ENCODE data around the gene MPO. TPM values are rescaled to one million over a fixed set of nuclear protein-coding genes. Genes with fewer than 3 reads are reported as not detected.

Gene MPO
- polyA plus RNA-seq, 2 of the 4 experiments (the other 2 are of a cell fraction): not detected

DNA sequence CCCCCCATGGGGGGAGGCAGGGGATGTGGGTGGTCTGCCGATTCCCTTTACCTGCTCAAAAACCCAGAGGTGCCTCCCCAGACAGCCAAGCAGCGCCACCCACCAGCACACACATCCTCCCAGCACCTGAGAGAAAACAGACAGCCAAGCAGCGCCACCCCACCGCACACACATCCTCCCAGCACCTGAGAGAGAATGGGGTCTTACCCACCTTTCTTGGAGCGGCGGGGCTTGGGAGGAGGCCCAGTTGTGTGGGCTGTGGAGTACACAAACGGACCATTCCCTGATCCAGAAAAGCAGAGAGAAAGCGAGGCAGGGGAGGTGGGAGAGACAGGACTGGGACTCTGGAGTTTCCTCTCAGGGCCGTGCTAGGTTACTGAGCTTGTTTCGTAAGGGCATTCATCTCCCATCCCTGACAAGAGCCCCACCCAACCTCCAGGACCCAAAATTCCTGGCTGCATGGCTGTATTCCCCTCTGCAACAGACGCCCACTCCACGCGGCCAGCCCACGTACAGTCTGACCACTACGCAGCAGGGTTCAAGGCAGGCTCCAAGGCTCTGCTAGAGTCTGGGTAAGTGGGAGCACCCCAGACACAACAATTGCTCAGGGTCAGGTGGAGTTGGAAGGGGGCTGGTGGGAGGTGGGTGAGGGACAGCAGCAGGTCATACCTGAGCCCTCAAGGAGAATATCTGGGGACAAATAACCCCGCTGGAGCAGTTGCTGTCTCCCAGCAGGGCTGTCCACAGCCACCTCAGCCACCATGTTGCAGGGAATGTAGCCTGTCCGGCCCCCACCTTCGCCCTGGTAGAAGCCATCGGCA is 25.6 kb upstream of the MPO start:
- ChIA-PET CTCF (interaction anchor here (0.8 to 11.3 kb wide), 5 partner anchors 11 to 141 kb away, joined by 3 to 165 read pairs (median 23); no protein-coding TSS in a partner anchor), POLR2A (no interaction called here)
- no peaks in the 10 kb centered on the region for H3K4me1 ChIP-seq
- no peak overlapping the region for H3K4me3 ChIP-seq
- TF ChIP-seq RARB (CRISPR knock-in tag; IDR thresholded peaks at IDR 0.05) (no peak), CHD4 (IDR thresholded peaks at IDR 0.05; ENCODE audit: borderline replicate concordance) (no peak), MYC (IDR thresholded peaks at IDR 0.05; ENCODE audit: borderline replicate concordance, low read length) (no peak), NR3C1 (IDR thresholded peaks at IDR 0.05) (no peak), EHF (CRISPR knock-in tag; IDR thresholded peaks at IDR 0.05) (no peak), ZSCAN20 (CRISPR knock-in tag; IDR thresholded peaks at IDR 0.05) (no peak), KDM5A (IDR thresholded peaks at IDR 0.05) (no peak), POLR2A (IDR thresholded peaks at IDR 0.05; ENCODE audit: low read length) (no peak), KDM1A (IDR thresholded peaks at IDR 0.05; ENCODE audit: low read depth) (no peak), GATA3 (IDR thresholded peaks at IDR 0.05; ENCODE audit: borderline replicate concordance) (no peak), HOXA7 (CRISPR knock-in tag; IDR thresholded peaks at IDR 0.05) (no peak), SREBF2 (IDR thresholded peaks at IDR 0.05) (no peak), ZC3H11A (IDR thresholded peaks at IDR 0.05) (no peak), JUNB (IDR thresholded peaks at IDR 0.05) (no peak), ESRRA (IDR thresholded peaks at IDR 0.05; ENCODE audit: borderline replicate concordance, low read length) (no peak)
- TF ChIP-seq, protein P1, sequence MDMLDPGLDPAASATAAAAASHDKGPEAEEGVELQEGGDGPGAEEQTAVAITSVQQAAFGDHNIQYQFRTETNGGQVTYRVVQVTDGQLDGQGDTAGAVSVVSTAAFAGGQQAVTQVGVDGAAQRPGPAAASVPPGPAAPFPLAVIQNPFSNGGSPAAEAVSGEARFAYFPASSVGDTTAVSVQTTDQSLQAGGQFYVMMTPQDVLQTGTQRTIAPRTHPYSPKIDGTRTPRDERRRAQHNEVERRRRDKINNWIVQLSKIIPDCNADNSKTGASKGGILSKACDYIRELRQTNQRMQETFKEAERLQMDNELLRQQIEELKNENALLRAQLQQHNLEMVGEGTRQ (IDR thresholded peaks at IDR 0.05): no peak
- TF ChIP-seq, protein P2, sequence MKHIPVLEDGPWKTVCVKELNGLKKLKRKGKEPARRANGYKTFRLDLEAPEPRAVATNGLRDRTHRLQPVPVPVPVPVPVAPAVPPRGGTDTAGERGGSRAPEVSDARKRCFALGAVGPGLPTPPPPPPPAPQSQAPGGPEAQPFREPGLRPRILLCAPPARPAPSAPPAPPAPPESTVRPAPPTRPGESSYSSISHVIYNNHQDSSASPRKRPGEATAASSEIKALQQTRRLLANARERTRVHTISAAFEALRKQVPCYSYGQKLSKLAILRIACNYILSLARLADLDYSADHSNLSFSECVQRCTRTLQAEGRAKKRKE (CRISPR knock-in tag; IDR thresholded peaks at IDR 0.05; ENCODE audit: low read depth): no peak
- no peak for ATAC-seq
- 50% methylated on average over 17 of the region's 19 CpGs for WGBS (ENCODE audit: missing lambda C conversion rate)
- no peak overlapping the region for H3K27ac ChIP-seq
- H3K9me3 ChIP-seq: no peaks in the 10 kb centered on the region
- no peak for DNase-seq (ENCODE audit: low read depth in 1 of 2, low spot score in 1 of 2)
- no peak overlapping the region for H3K4me2 ChIP-seq
- FAIRE-seq: no peak

DNA sequence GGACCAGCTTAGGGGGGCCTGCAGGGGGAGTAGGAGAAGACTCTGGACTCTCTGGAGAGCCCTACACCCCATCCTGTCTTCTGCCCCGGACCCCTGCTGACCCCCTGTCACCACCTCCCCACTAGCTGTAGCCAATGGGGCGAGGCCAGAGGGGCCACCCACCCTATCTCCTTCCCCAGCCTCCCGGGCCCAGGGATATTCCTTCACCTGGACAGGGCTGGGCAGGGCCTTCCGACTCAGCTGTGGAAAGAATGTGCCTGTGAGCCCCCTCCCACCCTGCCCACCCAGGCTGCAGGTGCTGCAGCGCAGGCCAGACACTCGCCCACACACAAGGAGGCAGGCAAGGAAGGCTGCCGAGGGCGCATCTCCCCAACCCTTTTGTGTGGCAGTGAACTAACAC is 24.9 kb upstream of the MPO start:
- 60% methylated on average over 6 of the region's 8 CpGs for WGBS (ENCODE audit: missing lambda C conversion rate)
- ChIA-PET POLR2A (no interaction called here), CTCF (interaction anchor here (0.5 to 11.3 kb wide), 11 partner anchors 12 to 406 kb away, joined by 3 to 165 read pairs (median 4); no protein-coding TSS in a partner anchor)
- H3K4me3 ChIP-seq: no peak overlapping the region
- FAIRE-seq: no peak
- H3K4me2 ChIP-seq: no peak overlapping the region
- H3K27ac ChIP-seq: no peak overlapping the region
- no peaks in the 10 kb centered on the region for H3K9me3 ChIP-seq
- no peak for DNase-seq (ENCODE audit: low read depth in 1 of 2, low spot score in 1 of 2)
- no peaks in the 10 kb centered on the region for H3K4me1 ChIP-seq
- ATAC-seq: no peak
- TF ChIP-seq, protein P3, sequence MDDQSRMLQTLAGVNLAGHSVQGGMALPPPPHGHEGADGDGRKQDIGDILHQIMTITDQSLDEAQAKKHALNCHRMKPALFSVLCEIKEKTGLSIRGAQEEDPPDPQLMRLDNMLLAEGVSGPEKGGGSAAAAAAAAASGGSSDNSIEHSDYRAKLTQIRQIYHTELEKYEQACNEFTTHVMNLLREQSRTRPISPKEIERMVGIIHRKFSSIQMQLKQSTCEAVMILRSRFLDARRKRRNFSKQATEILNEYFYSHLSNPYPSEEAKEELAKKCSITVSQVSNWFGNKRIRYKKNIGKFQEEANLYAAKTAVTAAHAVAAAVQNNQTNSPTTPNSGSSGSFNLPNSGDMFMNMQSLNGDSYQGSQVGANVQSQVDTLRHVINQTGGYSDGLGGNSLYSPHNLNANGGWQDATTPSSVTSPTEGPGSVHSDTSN (IDR thresholded peaks at IDR 0.05): no peak
- TF ChIP-seq, protein P4, sequence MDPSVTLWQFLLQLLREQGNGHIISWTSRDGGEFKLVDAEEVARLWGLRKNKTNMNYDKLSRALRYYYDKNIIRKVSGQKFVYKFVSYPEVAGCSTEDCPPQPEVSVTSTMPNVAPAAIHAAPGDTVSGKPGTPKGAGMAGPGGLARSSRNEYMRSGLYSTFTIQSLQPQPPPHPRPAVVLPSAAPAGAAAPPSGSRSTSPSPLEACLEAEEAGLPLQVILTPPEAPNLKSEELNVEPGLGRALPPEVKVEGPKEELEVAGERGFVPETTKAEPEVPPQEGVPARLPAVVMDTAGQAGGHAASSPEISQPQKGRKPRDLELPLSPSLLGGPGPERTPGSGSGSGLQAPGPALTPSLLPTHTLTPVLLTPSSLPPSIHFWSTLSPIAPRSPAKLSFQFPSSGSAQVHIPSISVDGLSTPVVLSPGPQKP (IDR thresholded peaks at IDR 0.05; ENCODE audit: low read depth, low read length): no peak
- TF ChIP-seq SMC3 (IDR thresholded peaks at IDR 0.05): no peak
- TF ChIP-seq MAFK (IDR thresholded peaks at IDR 0.05; ENCODE audit: partially characterized antibody): no peak
- no peak for TF ChIP-seq NR3C1 (IDR thresholded peaks at IDR 0.05)
- no peak for TF ChIP-seq HDAC2 (IDR thresholded peaks at IDR 0.05)
- no peak for TF ChIP-seq CBX2 (IDR thresholded peaks at IDR 0.05; ENCODE audit: borderline replicate concordance, low read depth)
- no peak for TF ChIP-seq BHLHE40 (IDR thresholded peaks at IDR 0.05; ENCODE audit: low read depth, low read length)
- TF ChIP-seq KDM1A (IDR thresholded peaks at IDR 0.05; ENCODE audit: low read depth): no peak
- TF ChIP-seq HOXB13 (CRISPR knock-in tag; IDR thresholded peaks at IDR 0.05; ENCODE audit: low read depth): no peak
- no peak for TF ChIP-seq EHF (CRISPR knock-in tag; IDR thresholded peaks at IDR 0.05)
- TF ChIP-seq, protein P1 (IDR thresholded peaks at IDR 0.05): no peak
- TF ChIP-seq JUN (IDR thresholded peaks at IDR 0.05): no peak
- TF ChIP-seq CHD2 (IDR thresholded peaks at IDR 0.05; ENCODE audit: low read length, partially characterized antibody): no peak
- no peak for TF ChIP-seq CEBPB (IDR thresholded peaks at IDR 0.05)
- TF ChIP-seq MYC (IDR thresholded peaks at IDR 0.05; ENCODE audit: borderline replicate concordance, low read length): no peak
- no peak for TF ChIP-seq CBX8 (IDR thresholded peaks at IDR 0.05)
- TF ChIP-seq, protein P5, sequence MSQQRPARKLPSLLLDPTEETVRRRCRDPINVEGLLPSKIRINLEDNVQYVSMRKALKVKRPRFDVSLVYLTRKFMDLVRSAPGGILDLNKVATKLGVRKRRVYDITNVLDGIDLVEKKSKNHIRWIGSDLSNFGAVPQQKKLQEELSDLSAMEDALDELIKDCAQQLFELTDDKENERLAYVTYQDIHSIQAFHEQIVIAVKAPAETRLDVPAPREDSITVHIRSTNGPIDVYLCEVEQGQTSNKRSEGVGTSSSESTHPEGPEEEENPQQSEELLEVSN (IDR thresholded peaks at IDR 0.05; ENCODE audit: borderline replicate concordance, low read depth): no peak
- TF ChIP-seq POLR2A (IDR thresholded peaks at IDR 0.05; ENCODE audit: low read length): no peak
- no peak for TF ChIP-seq ZC3H11A (IDR thresholded peaks at IDR 0.05)

Data from A549 (cell line).